ENCODE measurements around the gene CYP27A1. TPM values are rescaled to one million over a fixed set of nuclear protein-coding genes. Genes with fewer than 3 reads are reported as not detected.

The CYP27A1 gene
- total and polyA plus RNA-seq, 2 of the 4 experiments (the other 2 are of a cell fraction): 5.2 to 5.3 TPM

- no peak for TF ChIP-seq RCOR1 (IDR thresholded peaks at IDR 0.05; ENCODE audit: insufficient replicate concordance, low read length)
- no peak for TF ChIP-seq RFX5 (IDR thresholded peaks at IDR 0.05; ENCODE audit: low read depth, low read length)
- TF ChIP-seq NFE2L2 (IDR thresholded peaks at IDR 0.05; ENCODE audit: low read depth, low read length): peak; percentile 19; the same call in 1 of the 2 replicates
- H2BK20ac ChIP-seq (ENCODE audit: low read depth, low read length): no peak overlapping the region
- H3K4ac ChIP-seq (ENCODE audit: low read depth, low read length): no peak overlapping the region
- 0 out of 2 replicates have a peak overlapping the region, but pooled peaks have one; percentile 33 for H3K23ac ChIP-seq (ENCODE audit: low read depth, low read length)
- H3K9me3 ChIP-seq (ENCODE audit: control insufficient read depth, insufficient read depth, low read length): no peaks in the 10 kb centered on the region
- no peak for ATAC-seq (ENCODE audit: low read depth)
- H3K79me1 ChIP-seq (ENCODE audit: low read depth in 1 of 2, low read length in 2 of 2): peaks cover 2 to 3% of the 10 kb centered on the region in 2 experiments; a peak in 3 of 4 replicates
- H3K4me1 ChIP-seq (ENCODE audit: control insufficient read depth, insufficient read depth, low read length): 0 out of 2 replicates have a peak, but pooled peaks cover 2% of the 10 kb centered on the region
- peaks cover 10% of the 10 kb centered on the region; the same call in 1 of the 2 replicates for H3K9me1 ChIP-seq (ENCODE audit: insufficient read depth, low read length)
- H3K14ac ChIP-seq (replicated peaks; ENCODE audit: low read depth, low read length): no peak overlapping the region; the same call in 1 of the 2 replicates
- no peak overlapping the region for H2AK5ac ChIP-seq (ENCODE audit: low read depth, low read length)
- no peak overlapping the region for H2AFZ ChIP-seq (replicated peaks; ENCODE audit: low read length, poor library complexity)
- H4K91ac ChIP-seq (ENCODE audit: insufficient read depth, low read depth, low read length): no peak overlapping the region
- H3K9ac ChIP-seq (ENCODE audit: low read depth, low read length): no peak overlapping the region
- no peak overlapping the region for H3K56ac ChIP-seq (ENCODE audit: extremely low read depth, insufficient read depth, low read length)
- no peak overlapping the region for H4K5ac ChIP-seq (ENCODE audit: low read depth, low read length)
- H3K27ac ChIP-seq (ENCODE audit: insufficient read depth, low read length): no peak overlapping the region
- no peak overlapping the region for H2BK120ac ChIP-seq (ENCODE audit: low read depth, low read length)
- ChIA-PET POLR2A (ENCODE audit: unreplicated experiment) (no interaction called here), CTCF (no interaction called here)
- H3K4me2 ChIP-seq (ENCODE audit: low read depth, low read length): no peak overlapping the region
- 40% methylated on average over 1 of the region's 5 CpGs; no CpG with 5 or more reads in 1 of the 2 experiments for WGBS, 2 experiments (ENCODE audit: extremely low coverage in 2 of 2, insufficient read length in 1 of 2)
- H3K4me3 ChIP-seq (ENCODE audit: insufficient read depth, low read depth, low read length): no peak overlapping the region
- H3K27me3 ChIP-seq (ENCODE audit: control insufficient read depth, insufficient read depth, low read length): no peaks in the 10 kb centered on the region
- H3K18ac ChIP-seq (ENCODE audit: low read depth, low read length): no peak overlapping the region
- no peak overlapping the region for H2BK15ac ChIP-seq (ENCODE audit: low read depth, low read length)
- intact Hi-C loops (cut with micrococcal nuclease) (no loop called here), in situ Hi-C loops (cut with MboI; ENCODE audit: low sequenced_read_pairs) (no loop called here), dilution Hi-C loops (cut with HindIII; ENCODE audit: low sequenced_read_pairs, unreplicated experiment) (no loop called here)
- peak overlapping the region; percentile 26 for H2AK9ac ChIP-seq (replicated peaks; ENCODE audit: low read depth, low read length, poor library complexity)
- no TSS peak for BruUV-seq (replicated peaks)
- no peak for DNase-seq
- H2BK5ac ChIP-seq (ENCODE audit: low read depth, low read length, poor library complexity, severe bottlenecking): no peak overlapping the region
- H4K20me1 ChIP-seq (ENCODE audit: insufficient read depth, low read length): no peaks in the 10 kb centered on the region
- H3K36me3 ChIP-seq (ENCODE audit: control insufficient read depth, insufficient read depth, low read length): peaks cover 49% of the 10 kb centered on the region
- H4K8ac ChIP-seq (ENCODE audit: low read depth in 2 of 2, low read length in 2 of 2): no peak overlapping the region
Observed at GRCh38 chr2:218745160-218745558, 36.8 kb upstream of the CYP27A1 start.

Measured in IMR-90 (cell line).